GM19193 (cell line): ENCODE data around the gene NIP7.

Experiments used
- POLR2A ChIP-seq: IDR thresholded peaks from 4 replicates; pipeline ENCODE4 v1.6.1; 2011; ENCODE audit not compliant: insufficient read depth, insufficient read length; ENCODE audit errors: extremely low read depth

NIP7 gene

DNA sequence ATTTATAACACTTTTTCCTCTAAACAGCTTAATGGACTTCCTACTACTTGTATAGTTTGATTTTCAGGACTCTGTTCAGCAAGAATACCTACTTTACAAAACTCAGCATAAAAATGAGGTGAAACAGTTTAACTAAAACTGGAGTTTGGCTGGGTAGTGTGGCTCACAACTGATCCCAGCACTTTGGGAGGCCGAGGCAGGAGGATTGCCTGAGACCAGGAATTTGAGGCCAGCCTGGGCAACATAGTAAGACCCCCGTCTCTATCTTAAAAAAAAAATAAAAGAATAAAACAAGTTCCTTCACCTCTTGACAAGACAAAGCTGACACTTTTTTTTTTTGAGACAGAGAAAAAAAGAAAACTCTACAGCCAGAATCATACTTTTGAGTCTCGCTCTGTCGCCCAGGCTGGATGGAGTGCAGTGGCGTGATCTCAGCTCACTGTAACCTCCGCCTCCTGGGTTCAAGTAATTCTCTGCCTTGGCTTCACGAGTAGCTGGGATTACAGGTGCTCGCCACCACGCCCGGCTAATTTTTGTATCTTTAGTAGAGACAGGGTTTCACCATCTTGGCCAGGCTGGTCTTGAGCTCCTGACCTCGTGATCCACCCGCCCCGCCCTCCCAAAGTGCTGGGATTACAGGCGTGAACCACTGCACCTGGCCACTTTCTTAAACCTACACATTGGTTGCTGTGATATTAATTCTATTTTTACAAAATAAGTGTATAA, 11.8 kb upstream of the NIP7 start:
- no peak for TF ChIP-seq POLR2A

GRCh38 chr16:69328854-69329316, 10.7 kb upstream of the NIP7 start:
- no peak for TF ChIP-seq POLR2A

- TF ChIP-seq POLR2A = no peak
Measured at GRCh38 chr16:69329369-69330285, 9.9 kb upstream of the NIP7 start.

GRCh38 chr16:69330286-69331109, 9.1 kb upstream of the NIP7 start, which contains the start of gene PDF:
Gene PDF, minus strand, starts transcription at chr16:69330588. Its CDS starts 18 bp downstream, at chr16:69330570.
- peak; percentile 77 for TF ChIP-seq POLR2A

DNA sequence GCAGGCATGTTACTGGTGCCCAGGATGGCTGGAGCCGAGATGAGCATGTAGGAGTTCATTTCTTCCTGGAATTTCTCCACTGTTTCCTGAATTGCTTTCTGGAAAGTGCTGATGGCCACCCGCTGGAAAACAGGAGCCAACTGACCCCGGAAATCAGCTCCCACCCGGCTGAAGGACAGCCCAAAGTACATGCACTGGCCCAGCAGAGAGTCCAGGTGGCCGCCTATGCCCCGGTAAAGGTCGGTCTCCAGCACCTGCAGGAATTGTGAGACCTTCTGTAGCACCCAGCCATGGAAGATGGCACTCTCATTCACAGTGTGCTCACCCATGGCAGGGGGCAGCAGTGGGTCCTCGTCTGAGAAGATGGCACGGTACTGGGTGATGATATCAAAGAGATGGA, 4.9 kb upstream of the NIP7 start:
- TF ChIP-seq POLR2A = no peak

GRCh38 chr16:69338557-69339288, 849 bp upstream of the NIP7 start:
- TF ChIP-seq POLR2A = no peak

DNA sequence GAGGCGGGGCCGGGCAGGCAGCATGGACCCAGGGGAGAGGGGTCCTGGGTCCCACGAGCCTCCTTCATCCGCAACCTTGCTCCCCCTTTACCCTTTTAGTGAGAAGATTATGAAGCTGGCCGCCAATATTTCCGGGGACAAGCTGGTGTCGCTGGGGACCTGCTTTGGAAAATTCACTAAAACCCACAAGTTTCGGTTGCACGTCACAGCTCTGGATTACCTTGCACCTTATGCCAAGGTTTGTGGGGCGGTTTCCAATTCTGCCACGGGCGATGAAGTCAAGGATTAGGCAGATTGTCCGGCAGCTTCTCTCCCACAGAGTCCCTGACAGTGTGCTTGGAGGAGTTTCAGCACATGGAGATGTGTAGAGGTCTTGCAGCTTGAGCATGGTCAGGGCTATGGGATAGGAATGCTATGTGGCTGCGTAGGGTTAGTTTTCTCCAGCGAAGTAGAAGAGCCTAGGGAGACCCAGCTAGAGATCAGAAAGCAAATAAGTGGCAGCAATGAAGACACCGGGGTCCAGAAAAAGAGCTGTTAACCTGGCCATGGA, 598 bp downstream of the NIP7 start:
- no peak for TF ChIP-seq POLR2A

DNA sequence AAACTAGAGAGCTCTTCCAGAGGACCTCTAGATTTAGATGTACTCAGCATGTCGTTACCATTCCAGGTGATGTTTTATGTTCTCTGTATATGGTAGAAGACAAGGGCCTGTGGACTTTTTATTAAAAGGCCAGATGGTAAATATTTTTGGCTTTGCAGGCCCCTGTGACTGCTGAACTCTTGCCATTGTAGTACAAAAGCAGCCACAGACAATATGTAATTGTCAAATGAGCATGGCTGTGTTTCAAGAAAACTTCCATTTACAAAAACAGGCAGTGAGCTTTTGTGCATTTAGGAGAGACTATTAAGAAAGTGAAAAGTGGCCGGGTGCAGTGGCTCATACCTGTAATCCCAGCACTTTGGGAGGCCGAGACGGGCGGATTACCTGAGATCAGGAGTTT, 4.6 kb downstream of the NIP7 start:
- TF ChIP-seq POLR2A = no peak

DNA sequence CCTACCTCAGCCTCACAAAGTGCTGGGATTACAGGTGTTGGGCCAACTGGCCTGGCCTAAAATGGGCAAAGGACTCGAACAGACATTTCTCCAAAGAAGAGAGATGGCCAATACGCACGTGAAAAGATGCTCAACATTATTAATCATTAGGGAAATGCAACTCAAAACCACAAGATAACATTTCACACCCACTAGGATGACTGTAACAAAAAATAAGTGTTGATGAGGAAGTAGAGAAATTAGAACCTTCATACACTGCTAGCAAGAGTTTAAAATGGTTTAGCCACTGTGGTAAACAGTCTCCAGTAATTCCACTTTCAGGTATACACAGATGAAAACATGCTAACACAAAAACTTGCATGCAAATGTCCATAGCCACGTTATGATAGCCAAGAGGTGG, 6.4 kb downstream of the NIP7 start:
- no peak for TF ChIP-seq POLR2A

GRCh38 chr16:69346683-69347082, 7.1 kb downstream of the NIP7 start:
- TF ChIP-seq POLR2A = no peak

DNA sequence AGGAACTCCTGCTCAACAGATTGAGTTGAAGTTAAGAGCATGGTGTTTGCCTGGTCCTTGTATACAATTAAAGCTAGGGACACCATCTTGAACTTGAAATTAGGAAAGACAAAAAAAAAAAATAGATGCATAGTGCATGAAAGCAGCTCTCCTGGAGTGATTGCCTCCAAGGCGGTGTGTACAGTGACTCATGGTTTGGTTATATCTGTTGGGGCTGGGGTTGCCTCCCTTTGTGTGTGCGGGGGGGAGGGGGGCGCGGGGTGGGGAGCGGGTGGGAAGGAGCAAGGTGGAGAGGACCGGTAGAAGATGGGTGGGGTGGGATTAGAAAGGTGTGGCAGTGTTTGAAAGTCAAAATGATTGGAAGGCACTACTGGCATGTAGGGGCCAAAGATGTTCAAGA, 8.7 kb downstream of the NIP7 start:
- TF ChIP-seq POLR2A = no peak

DNA sequence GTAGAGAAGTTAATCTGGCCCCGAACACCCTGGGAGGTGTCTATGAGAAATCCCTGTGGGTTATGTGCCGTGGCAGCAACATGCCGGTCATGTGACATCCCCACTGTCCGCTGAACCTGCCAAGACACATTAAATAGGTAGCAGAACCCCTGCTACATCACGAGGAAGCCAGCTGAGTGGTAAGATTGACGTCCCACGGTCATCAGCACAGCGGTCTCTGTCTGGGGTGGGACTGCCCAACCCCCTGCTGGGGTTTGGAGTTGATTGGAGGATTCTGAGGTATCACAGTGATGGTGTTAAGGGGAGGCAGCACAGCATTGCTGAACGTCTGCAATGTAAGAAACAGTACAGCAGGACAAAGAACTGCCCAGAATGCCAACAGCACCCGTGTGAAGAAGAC, 10.0 kb downstream of the NIP7 start:
- no peak for TF ChIP-seq POLR2A

DNA sequence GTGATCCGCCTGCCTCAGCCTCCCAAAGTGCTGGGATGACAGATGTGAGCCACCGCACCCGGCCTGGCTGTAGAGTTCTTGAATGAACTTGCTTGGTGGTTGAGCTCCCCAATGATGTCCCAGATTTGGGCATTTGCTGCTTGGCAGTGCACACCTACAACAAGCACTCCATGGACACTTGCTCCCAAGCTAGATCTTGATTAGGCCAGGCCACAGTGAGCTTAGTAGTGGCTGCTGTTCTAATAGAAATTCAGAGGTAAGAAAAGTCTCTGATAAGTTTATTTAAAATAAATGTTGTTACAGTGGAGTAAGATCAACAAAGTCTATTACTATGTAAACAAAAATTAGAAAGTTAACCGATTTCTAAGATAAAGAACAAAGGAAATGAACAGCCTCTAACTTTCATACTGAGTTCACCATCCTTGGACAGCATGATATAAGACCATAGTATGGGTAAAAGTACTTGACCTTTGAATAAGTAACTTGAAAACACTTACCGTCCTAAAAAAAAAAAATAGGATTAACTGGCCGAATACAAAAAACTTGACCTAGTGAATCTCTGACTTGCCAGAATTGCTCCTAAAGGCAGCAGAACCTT, 11.1 kb downstream of the NIP7 start:
- TF ChIP-seq POLR2A = no peak
